Pons (tissue), 1 donor: ENCODE measurements around the gene NUDT19.
A peak's percentile ranks its signal among the peaks of the same experiment; 100 is the strongest.
"Not testable (repeated sequence)": the region's sequence is repeated elsewhere in the genome, so short reads cannot be mapped to it uniquely, and the experiment has no call there.

Experiments
- DNase-seq: peaks from one replicate; pipeline ENCODE4 v3.0.0-alpha.2; 2016; ENCODE audit warnings: low spot score

Gene NUDT19

DNA sequence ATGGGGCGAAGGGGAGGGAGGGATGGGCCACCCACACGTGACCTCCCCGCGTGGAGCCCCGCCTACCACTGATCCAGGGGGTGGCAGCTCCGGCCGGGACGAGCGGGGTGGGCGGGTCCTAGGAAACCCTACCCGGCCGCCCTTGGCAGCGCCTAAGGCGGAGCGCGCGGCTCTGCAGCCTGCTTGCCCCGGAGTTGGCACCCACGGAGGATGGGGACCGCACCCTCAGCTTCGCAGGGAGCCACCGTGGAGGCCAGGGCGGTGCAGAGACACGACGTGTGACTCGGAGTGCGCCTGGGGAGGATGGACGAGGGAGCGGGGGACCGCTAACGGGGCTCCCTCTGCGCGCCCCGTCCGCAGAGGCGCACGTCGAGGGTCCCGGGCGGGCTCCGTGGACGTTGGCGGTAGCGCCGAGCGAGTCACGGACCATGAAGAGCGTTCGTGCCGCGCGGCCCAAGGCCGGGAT lies 15.9 kb upstream of the NUDT19 start, which contains the start of gene RGS9BP:
TSS of gene RGS9BP (plus strand) at position 129 of the 466 bp plus-strand sequence. CDS start 416 bp downstream, outside the sequence.
- DNase-seq, result peak; percentile 62

DNA sequence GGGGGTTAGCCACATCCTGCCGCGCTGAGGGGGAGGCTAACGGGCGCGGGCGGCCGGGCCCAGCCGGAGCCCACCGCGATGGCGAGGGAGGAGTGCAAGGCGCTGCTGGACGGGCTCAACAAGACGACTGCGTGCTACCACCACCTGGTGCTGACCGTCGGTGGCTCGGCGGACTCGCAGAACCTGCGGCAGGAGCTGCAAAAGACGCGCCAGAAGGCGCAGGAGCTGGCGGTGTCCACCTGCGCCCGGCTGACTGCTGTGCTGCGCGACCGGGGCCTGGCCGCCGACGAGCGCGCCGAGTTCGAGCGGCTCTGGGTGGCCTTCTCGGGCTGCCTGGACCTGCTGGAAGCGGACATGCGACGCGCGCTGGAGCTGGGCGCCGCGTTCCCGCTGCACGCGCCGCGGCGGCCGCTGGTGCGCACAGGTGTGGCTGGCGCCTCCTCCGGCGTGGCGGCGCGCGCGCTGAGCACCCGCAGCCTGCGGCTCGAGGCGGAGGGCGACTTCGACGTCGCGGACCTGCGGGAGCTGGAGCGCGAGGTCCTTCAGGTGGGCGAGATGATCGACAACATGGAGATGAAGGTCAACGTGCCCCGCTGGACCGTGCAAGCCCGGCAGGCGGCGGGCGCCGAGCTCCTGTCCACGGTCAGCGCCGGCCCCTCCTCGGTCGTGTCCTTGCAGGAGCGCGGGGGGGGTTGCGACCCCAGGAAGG lies 15.3 kb upstream of the NUDT19 start:
- DNase-seq, result no peak

DNA sequence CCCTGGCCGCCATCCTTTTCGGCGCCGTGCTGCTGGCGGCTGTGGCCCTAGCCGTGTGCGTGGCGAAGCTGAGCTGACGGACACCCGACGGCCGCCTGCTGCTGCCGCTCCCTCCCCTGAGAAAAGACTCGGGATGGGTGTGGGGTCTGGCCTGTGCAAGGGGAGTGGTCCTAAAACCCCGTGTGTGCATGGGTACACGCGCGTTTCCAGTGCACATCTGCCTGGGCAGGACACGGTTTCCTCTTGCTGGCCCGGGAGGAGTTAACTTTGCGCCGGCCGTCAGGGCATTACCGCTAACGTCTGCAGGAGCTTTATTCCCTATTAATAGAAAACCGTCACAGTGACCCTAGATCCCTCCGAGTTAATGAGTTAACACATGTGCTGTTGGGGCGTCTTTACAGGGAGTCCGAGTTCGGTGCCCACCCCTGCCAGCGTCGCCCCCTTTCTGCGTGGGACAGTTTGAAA lies 14.7 kb upstream of the NUDT19 start:
- DNase-seq, result no peak

DNA sequence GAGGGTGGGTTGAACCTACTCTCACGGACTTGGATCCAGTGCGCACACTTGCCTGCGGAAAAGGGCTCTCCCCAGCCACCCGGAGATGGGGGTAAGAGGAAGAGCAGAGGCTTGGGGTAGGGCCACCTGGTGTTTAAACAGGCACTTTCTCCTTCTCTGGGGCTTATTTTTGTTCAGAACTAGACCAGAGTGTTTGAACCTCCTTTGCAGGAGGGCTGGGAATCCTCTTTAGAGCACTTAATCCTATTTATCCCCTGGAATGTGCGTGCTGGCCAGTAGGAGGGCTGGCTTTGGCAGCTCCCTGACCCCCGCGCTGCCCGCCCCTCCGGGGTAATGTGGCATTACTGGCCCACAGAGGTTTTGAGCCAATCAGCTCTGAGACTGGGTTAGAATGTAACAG lies 14.0 kb upstream of the NUDT19 start:
- DNase-seq, result no peak

GRCh38 chr19:32680986-32681385 lies 10.6 kb upstream of the NUDT19 start:
- DNase-seq, result no peak

DNA sequence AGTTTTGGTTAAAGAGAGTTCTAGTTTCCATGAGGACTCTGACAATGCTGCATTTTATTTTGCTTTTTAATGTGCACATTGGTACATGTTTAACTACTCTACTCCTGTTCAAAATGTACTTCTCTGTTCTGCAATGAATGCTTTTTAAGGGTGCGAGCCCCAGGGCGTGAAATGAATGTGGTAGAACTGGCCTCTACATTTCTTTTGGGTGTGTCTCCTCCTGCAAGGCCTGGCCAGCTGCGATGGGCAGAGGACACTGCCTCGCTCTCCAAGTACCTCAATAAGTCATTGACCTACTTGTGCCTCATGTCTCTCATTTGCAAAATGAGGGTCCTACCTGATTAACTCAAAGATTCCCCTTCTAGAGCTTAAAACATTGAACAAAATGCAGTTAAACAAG lies 9.3 kb upstream of the NUDT19 start:
- DNase-seq, result no peak

DNA sequence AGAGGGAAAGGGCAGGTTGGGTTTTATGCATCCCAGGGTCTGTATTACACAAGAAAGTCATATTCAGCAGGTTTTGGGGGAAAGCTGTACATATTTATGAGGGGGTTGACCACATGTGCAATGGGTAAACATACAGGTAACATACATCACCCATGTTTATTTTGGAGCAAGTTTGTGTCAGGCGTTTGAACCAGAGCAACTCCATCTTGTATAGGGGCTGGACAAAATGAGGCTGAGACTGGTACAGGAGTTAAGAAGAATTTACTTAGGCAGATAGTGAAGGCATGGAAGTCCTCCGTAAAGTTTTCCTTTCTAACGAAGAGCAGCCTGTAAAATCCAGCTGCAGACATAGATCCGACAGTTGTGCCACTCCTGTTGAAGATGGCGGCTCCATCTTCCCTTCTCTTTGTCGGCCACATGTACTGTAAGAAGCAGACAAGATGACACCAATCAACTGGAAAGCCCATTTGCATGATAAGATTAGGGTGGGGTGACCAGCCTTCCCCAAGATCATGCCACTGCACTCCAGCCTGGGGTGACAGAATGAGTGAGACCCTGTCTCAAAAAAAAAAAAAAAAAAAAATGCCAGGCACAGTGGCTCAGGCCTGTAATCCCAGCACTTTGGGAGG lies 4.7 kb upstream of the NUDT19 start:
- no peak for DNase-seq

GRCh38 chr19:32687681-32688080 lies 3.9 kb upstream of the NUDT19 start:
- no peak for DNase-seq

DNA sequence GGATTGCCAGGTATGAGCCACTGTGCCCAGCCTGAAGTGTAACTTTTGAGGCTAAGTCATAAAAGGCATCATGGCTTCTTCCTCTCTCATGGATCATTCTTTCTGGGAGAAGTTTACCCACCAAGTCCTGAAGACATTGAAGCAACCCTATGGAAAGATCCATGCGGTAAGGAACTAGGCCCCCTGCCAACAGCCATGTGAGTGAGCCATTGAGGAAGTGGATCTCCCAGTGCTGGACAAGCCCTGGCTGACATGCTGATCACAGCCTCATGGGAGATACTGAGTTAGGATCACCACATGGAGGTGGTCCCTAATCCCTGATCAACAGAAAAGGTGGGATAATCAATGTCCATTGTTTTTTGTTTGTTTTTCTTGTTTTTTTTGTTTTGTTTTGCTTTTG lies 3.3 kb upstream of the NUDT19 start:
- no peak for DNase-seq

GRCh38 chr19:32691952-32692726 lies 518 bp downstream of the NUDT19 start:
- DNase-seq, result no peak

GRCh38 chr19:32692727-32693061 lies 1.1 kb downstream of the NUDT19 start:
- no peak for DNase-seq

GRCh38 chr19:32693151-32694108 lies 1.8 kb downstream of the NUDT19 start:
- DNase-seq, result not testable (repeated sequence)

GRCh38 chr19:32694316-32694715 lies 2.7 kb downstream of the NUDT19 start:
- not testable (repeated sequence) for DNase-seq

GRCh38 chr19:32694851-32695250 lies 3.2 kb downstream of the NUDT19 start:
- not testable (repeated sequence) for DNase-seq

DNA sequence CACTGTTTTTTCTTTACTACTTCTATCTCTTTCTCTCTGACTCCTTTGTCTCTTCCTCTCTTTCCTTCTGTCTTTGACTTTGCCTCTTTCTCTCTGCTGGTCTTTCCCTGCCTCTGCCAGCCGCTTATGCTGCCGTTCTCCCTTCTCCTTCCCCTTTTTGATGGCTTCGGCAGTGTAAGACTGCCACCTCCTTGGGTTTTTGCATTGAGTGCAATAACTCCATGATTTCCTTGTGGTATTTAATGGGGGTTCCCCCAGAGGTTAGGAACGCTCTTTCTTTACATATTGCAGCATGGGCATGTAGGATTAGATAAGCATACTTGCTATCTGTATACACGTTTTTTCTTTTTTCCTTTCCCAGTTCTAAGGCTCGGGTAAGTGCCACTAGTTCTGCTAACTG lies 3.9 kb downstream of the NUDT19 start:
- not testable (repeated sequence) for DNase-seq

DNA sequence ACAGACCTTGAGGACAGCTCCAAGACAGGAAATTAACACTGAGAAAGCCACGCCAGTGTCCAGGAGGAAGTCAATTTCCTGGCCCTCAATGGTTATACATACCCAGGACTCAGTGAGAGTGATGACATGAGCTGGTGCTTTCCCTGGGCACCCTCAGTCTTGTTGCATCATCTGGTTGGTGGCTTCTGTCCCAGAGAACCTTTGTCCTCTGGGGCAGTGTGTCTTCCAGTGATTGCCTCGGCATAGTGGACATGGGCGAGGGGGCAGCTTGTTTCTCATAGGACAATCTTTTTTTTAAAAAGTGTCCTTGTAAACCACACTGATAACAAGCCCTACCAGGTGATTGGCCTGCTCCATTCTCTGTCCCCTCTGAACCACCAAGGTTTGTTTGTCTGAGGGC lies 5.2 kb downstream of the NUDT19 start:
- not testable (repeated sequence) for DNase-seq

DNA sequence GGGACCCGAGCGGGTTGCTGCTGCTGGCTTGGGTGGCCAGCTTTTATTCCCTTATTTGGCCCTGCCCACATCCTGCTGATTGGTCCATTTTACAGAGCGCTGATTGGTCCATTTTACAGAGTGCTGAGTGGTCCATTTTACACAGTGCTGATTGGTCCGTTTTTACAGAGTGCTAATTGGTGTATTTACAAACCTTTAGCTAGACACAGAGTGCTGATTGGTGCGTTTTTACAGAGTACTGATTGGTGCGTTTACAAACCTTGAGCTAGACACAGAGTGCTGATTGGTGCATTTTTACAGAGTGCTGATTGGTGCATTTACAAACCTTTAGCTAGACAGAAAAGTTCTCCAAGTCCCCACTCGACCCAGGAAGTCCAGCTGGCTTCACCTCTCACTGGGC lies 8.5 kb downstream of the NUDT19 start:
- not testable (repeated sequence) for DNase-seq

DNA sequence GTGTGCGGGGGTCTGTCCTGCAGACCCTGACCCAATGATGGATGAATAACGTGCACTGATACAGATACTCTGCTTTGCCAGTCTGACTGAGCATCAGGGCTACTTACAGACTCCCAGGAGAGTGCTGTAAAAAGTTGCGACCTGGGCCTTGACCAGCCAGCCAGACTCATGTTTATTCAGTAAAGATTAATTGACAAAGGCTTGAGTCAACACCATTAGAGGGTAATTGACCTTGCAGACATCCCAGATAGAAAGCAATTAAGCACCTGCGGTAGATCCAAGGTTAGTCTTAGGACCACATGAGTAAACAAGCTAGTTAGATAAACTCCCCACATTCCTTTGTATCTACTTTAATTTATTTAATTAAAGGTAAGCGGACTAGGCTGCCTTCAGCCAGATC lies 10.4 kb downstream of the NUDT19 start:
- DNase-seq, result no peak

DNA sequence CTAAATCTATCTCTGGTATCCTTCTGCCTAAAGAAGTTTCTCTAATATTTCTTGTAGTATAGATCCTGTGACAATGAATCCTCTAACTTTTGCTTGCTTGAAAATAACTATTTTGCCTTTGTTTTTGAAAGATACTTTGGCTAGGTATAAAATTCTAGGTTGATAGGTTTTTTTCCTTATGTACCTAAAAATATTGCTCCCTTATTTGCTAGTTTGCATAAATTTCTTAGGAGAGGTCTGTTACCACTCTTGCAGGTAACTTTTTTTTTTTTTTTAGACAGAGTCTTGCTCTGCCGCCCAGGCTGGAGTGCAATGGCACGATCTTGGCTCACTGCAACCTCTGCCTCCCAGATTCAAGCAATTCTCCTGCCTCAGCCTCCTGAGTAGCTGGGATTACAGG lies 12.4 kb downstream of the NUDT19 start:
- DNase-seq, result not testable (repeated sequence)

GRCh38 chr19:32708457-32708856 lies 16.8 kb downstream of the NUDT19 start:
- no peak for DNase-seq

- no peak for DNase-seq
Observed at GRCh38 chr19:32709032-32709431, 17.4 kb downstream of the NUDT19 start.

- no peak for DNase-seq
Observed at GRCh38 chr19:32711747-32712146, 20.1 kb downstream of the NUDT19 start.
